CD4-positive, alpha-beta T cell treated with Interleukin-1 beta for 1 hour (primary cell): Measurements from ENCODE around the gene OR2AT4.
"Not testable (repeated sequence)": the region's sequence is repeated elsewhere in the genome, so short reads cannot be mapped to it uniquely, and the experiment has no call there.

Experiments
- DNase-seq, 2 donors: peaks; one replicate each; pipeline ENCODE4 v3.0.0-alpha.2; 2020 to 2022

OR2AT4 gene

DNA sequence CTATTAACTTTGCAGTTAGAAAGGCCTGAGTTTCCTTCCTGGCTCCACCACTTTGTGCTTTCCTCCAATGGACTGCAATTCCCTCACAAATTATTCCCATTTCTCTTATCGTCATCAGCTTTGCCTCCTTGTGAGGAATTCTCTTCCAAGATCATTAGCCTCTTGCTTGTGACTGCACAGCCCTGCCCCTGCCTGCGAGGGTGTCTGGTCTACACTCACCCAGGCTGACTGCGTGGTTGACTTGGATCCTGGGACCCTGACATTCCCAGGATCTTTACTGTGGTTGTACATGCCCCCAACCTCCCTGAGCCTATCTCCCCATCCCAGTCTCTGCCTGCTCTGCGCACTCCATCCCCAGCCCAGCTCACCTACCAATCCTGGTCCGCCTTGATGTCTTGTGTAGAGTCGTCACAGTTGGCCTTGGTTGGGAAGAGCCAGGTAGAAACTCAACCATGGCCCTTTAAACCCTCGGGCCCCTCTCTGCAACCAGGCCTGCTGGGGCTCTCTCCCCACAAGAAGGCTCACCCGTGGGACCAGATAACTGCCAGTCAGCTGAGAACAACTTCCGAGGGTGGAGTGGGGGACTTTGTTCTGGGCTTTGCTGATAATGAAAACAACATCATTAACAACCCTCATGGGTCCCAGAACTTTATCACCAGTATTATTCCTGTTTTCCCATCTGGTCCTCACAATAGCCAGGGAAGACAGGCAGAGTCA, at the start of gene OR2AT4:
Gene OR2AT4, minus strand, starts transcription at position 421 of the 717 bp plus-strand sequence.
- no peak for DNase-seq

- no peak for DNase-seq
These were observed 49.4 kb upstream of the OR2AT4 start for GRCh38 chr11:75145972-75146519.

DNA sequence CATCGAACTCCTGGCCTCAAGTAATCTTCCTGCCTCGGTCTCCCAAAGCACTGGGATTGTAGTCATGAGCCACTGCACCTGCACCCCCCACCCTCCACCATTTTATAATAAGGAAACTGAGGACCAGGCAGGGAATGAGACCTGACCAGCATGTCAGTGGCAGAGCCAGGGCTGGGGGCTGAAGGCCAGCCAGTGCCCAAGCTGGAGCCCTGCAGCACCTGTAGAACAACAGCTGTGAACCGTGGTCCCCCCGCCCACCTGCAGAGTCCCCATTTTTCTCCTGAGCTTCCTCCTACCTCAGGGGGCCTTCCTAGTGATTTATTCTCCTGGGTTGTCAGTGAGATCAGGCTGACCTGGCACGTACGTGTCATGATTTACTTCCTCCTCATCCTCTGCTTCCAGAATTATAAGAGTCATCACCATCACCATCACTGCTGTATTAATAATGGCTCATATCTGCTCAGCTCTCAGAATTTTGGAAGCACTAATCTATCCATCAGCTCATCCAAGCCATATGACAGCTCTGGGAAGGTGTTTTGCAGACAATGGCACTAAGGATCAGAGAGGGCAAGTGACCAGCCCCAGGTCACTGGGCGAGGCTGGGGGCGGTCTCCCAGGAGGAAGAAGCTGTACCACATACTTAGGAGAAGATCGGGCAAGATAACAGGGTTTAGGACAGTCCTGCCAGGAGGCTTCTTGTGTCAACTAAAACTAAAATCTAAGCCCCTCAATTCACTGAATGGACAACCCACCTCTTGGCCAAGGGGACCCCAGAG, 48.7 kb upstream of the OR2AT4 start:
- no peak for DNase-seq

GRCh38 chr11:75144716-75145014, 48.0 kb upstream of the OR2AT4 start:
- DNase-seq = no peak

DNA sequence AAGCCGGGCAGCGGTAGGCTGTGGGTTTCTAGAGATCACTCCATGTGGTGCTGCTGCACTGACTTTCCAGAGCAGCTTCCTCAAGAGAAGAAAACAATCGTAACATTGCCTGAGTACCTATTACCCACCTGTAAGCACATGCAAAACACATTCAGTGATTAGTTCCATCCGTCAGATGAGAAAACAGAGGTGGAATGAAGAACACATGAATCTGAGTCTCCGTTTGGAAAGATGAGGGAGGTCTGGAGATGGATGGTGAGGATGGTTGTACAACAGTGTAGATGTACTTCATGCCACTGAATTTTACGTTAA, 46.7 kb upstream of the OR2AT4 start:
- DNase-seq = no peak

GRCh38 chr11:75142714-75143419, 46.2 kb upstream of the OR2AT4 start:
- peak; percentile 73 to 79 for DNase-seq

- DNase-seq = no peak
These were observed 44.5 kb upstream of the OR2AT4 start for GRCh38 chr11:75141166-75141565.

DNA sequence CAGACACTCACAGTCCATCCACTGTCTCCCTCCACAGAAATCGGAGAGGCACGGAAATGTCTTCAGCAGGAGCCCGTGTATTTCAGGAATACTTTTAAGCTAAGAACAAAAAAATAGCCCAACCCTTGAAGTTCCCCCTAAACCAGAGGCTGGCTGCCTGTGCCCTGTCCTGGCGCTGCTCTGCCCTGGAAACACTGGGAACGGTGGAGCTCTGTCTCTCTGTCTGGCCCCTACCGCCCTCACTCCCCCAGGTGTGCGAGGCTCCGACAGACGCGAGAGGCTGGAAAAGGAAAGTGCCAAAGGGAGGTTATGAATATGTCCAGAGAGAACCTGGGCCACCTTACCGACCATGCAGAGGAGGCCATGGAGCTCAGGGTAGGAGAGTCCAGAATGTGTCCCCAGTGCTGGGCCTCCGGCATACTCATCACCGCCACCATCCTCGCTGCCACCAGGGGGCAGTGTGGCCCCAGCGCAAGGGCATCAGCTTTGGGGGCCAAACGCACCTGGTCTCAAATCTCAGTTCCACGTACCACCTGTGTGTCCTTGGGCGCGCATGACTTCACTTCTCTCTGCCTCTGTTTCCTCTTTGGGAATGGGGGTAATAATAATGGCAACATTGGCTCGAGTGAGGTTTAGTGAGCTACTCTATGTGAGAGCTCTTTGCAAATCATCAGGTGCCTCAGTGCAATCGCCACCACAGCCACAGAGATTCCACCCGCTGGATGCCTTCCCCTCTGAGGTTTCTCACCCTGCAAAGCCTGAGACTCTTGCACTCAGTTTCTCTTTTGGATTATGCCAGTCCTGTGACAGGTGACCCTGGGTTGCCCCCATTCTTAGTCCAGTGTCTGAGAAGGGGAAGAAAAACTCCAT, 43.8 kb upstream of the OR2AT4 start:
- DNase-seq = peak; percentile 70 to 76

GRCh38 chr11:75135651-75136050, 39.0 kb upstream of the OR2AT4 start:
- no peak for DNase-seq

DNA sequence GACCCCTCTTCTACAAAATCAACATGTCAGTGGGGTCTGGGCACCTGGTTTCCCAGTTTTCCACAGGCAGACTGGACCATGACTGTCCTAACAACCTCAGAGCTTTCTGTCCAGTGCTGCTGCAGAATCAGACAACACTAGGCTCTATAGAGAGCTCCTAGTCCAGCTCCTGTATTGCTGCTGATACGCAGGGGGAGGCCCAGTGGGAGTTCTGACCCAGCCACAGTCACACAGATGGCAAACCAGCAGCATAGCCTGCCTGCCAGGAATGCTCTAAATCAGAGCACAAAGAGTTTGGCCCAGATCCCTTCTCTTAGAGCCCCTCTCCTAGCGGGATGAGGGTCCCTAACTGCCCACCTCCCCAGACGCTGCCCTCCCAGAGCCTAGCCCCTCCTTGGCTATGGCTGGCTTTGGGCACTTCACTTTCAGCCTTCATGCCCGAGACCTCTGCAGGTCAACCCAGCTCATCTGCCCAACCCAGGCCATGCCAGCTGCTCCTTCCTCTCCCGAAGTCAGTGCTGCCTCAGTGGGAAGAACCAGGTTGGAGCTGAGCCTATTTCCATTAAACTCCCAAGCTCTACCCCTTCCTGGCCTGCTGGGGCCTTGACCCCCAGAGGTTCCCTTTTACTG, 38.5 kb upstream of the OR2AT4 start:
- DNase-seq = no peak

- DNase-seq = no peak
These were observed 37.3 kb upstream of the OR2AT4 start for GRCh38 chr11:75133976-75134375.

- no peak for DNase-seq
These were observed 35.4 kb upstream of the OR2AT4 start for GRCh38 chr11:75132080-75132479.

GRCh38 chr11:75126564-75126963, 29.9 kb upstream of the OR2AT4 start:
- no peak for DNase-seq

GRCh38 chr11:75118577-75118976, 21.9 kb upstream of the OR2AT4 start:
- DNase-seq = no peak

DNA sequence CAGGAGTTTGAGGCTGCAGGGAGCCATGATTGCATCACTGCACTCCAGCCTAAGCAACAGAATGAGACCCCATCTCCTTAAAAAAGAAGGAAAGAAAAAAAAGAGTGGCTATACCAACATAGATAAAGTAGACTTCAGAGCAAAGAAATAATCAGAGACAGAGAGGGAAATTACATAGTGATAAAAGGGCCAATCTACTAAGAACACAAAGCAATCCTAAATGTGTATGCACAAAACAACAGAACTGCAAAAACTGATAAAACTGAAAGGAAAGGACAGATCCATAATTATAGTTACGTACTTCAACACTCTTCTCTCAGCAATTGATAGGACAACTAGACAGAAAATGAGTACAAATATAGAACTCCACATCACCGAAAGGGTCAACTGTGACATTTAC, 17.8 kb upstream of the OR2AT4 start:
- no peak for DNase-seq

GRCh38 chr11:75113030-75113429, 16.4 kb upstream of the OR2AT4 start:
- no peak for DNase-seq

GRCh38 chr11:75112200-75112599, 15.5 kb upstream of the OR2AT4 start:
- no peak for DNase-seq

- DNase-seq = no peak
These were observed 10.5 kb upstream of the OR2AT4 start for GRCh38 chr11:75107187-75107586.

- DNase-seq = not testable (repeated sequence)
These were observed 9.4 kb upstream of the OR2AT4 start for GRCh38 chr11:75105967-75106681.

- no peak for DNase-seq
These were observed 8.8 kb upstream of the OR2AT4 start for GRCh38 chr11:75105462-75105925.

DNA sequence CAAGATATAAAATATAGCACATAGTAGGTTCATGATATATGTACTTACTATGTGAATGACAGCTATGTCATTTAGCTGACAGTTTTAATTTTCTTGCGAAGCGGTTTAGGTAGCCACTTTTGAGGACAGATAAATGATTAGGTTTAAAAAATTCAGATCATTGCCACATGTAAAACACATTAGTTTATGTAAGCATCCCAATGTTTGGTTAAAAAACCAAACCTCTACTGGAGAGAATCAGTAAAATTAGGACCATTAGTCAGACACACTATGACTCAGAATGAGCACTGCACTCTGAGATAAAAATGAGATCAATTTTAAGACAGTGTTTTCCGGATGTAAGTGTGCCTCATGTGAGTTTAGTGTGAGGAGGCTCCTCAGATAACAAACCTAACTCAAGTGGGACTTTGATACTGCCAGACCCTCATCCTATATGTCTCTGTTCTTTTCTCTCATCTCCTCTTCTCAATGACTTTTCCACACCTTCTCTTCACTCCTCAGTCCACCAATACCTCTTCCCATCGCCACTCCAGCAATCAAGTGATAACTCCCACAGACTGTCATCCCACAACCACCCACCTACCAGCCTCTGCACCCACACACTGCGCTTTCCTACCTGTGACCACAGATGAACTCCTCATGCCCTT, 6.8 kb upstream of the OR2AT4 start:
- no peak for DNase-seq
